Measurements from ENCODE around the gene TJP2.

TJP2 gene

GRCh38 chr9:69215774-69216485 is 41.9 kb downstream of the TJP2 start:
- Histone ChIP-seq H3K9me3 (ENCODE audit: control insufficient read depth, insufficient read depth, low read depth, low read length) (no peaks in the 10 kb centered on the region), H3K27ac (ENCODE audit: extremely low read depth, low read depth, low read length) (no peak overlapping the region), H3K4me1 (ENCODE audit: control insufficient read depth, insufficient read depth, low read length) (no peaks in the 10 kb centered on the region), H3K4me3 (ENCODE audit: low read depth, low read length) (no peak overlapping the region), H3K36me3 (ENCODE audit: control insufficient read depth in 2 of 2, insufficient read depth in 1 of 2, low read length in 2 of 2) (peaks cover 3 to 25% of the 10 kb centered on the region in 2 experiments; a peak in 2 of 3 replicates)
- POLR2A ChIA-PET: interaction anchor here (0.6 kb wide), 1 partner anchor 928 kb away, joined by 3 read pairs; no protein-coding TSS in a partner anchor
- CTCF ChIA-PET: interaction anchor here (0.6 to 1.2 kb wide), 3 partner anchors 9 to 118 kb away, joined by 3 to 7 read pairs (median 5); no protein-coding TSS in a partner anchor
- no peak for TF ChIP-seq ZNF223 (tag by site-specific recombination; IDR thresholded peaks at IDR 0.05)
- TF ChIP-seq ZNF704 (tag by site-specific recombination; IDR thresholded peaks at IDR 0.05): no peak
- TF ChIP-seq ZNF658 (tag by site-specific recombination; IDR thresholded peaks at IDR 0.05): no peak
- TF ChIP-seq, protein P1, sequence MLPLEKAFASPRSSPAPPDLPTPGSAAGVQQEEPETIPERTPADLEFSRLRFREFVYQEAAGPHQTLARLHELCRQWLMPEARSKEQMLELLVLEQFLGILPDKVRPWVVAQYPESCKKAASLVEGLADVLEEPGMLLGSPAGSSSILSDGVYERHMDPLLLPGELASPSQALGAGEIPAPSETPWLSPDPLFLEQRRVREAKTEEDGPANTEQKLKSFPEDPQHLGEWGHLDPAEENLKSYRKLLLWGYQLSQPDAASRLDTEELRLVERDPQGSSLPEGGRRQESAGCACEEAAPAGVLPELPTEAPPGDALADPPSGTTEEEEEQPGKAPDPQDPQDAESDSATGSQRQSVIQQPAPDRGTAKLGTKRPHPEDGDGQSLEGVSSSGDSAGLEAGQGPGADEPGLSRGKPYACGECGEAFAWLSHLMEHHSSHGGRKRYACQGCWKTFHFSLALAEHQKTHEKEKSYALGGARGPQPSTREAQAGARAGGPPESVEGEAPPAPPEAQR (tag by site-specific recombination; IDR thresholded peaks at IDR 0.05): no peak
- TF ChIP-seq ZNF169 (tag by site-specific recombination; IDR thresholded peaks at IDR 0.05): no peak
- TF ChIP-seq ZNF558 (tag by site-specific recombination; IDR thresholded peaks at IDR 0.05): no peak
- no peak for TF ChIP-seq ZNF394 (tag by site-specific recombination; IDR thresholded peaks at IDR 0.05; ENCODE audit: borderline replicate concordance)
- no peak for TF ChIP-seq PRDM1 (tag by site-specific recombination; IDR thresholded peaks at IDR 0.05)
- no peak for TF ChIP-seq ZNF404 (tag by site-specific recombination; IDR thresholded peaks at IDR 0.05)
- no peak for TF ChIP-seq ZNF280C (tag by site-specific recombination; IDR thresholded peaks at IDR 0.05)
- no peak for TF ChIP-seq HIC1 (tag by site-specific recombination; IDR thresholded peaks at IDR 0.05)
- TF ChIP-seq SALL2 (tag by site-specific recombination; IDR thresholded peaks at IDR 0.05; ENCODE audit: borderline replicate concordance): no peak
- TF ChIP-seq ZNF157 (tag by site-specific recombination; IDR thresholded peaks at IDR 0.05): no peak
- no peak for TF ChIP-seq ZSCAN4 (tag by site-specific recombination; IDR thresholded peaks at IDR 0.05)
- no peak for TF ChIP-seq ZNF473 (tag by site-specific recombination; IDR thresholded peaks at IDR 0.05)
- TF ChIP-seq ZNF626 (tag by site-specific recombination; IDR thresholded peaks at IDR 0.05): no peak
- no peak for TF ChIP-seq BCL11A (tag by site-specific recombination; IDR thresholded peaks at IDR 0.05; ENCODE audit: low read depth)
- no peak for TF ChIP-seq ZNF670 (tag by site-specific recombination; IDR thresholded peaks at IDR 0.05; ENCODE audit: low read depth)
